Stimulated activated CD4-positive, alpha-beta T cell treated with anti-CD3 and anti-CD28 coated beads, TNF-alpha, amount 100 ng/mL, for 48 hours (primary cell): ENCODE data around the gene FBXO9.

Source experiments
- DNase-seq, 3 donors: peaks; one replicate each; pipeline ENCODE4 v3.0.0-alpha.2; 2020; ENCODE audit warnings: low read depth in 3 of 3

The FBXO9 gene

DNA sequence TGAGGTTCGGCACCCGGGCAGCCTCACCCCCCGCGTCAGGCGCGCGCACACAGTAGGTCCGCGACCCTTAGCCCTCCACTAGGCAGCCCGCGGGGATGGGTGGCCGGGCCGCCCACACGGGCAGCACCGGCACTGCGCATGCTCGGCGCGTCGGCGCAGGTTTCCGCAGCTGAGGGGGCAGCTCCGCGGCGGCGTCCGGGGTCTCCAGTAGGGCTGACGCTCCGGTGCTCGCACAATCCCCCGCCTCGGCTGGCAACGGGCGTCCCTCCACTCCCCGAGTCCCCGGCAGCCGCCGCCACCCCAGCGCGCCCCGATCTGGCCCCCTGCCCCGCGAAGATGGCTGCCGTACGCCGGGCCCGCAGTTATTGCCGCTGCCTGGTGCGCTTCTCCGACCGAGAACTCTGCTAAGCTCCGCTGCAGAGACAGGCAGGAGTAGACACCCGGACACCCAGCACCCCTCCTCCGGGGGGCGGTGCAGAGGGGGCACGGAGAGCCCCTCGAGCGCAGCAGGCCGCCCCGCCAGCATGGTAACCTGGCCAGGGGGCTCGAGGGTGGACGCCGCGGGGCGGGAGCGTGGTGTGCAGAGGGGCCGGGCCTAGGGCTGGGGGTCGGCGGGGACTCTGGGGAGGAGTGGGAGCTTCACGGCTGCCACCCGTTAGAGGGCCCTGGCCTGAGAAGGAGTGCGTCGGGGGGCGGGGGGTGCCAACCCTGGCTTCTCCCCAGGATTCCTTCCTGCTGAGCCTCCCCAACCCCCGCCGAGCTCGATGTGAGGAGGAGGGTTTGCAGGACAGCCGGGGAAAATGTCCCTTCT lies at the start of gene FBXO9:
Gene FBXO9, plus strand, starts transcription at position 139 of the 811 bp plus-strand sequence. Its CDS starts 386 bp downstream, at position 525.
- DNase-seq, result peak; percentile 32 to 65 (median 49)

DNA sequence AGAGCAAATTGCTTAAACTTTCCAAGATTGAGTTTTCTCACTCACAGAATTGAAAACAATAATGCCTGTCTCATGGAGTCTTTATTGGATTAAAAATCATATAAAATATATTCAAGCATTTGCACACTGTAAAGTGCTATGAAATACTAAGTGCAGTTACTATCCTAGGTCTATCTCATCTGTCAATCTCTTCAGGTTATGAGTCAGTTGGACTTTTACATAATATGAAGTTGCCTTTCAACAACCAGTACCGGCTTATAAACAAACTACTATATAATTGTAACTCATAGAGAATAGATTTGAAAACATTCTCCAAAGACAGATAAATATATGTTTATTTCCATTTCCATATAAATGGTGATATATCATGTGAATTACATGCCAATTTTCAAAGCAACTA lies 49.7 kb upstream of the FBXO9 start:
- no peak for DNase-seq

DNA sequence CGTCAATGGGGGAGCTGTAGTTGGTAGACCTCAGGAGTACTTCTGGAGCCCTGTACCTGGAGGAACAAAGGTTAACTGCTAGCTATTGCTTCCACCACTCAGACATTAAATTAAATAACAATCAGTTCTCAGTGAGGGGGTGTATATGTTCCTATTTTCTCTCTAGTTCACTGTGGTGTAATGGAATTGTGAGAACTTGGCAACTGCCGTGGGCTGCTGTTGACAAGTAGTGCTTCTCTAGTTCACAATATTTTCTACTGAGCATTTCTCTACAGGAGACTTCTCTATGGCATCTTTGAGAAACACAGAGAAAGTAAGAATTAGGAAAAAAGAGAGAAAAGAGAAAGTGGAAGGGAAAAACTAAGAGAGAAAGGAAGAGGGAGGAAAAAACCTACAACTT lies 46.8 kb upstream of the FBXO9 start:
- DNase-seq, result no peak

DNA sequence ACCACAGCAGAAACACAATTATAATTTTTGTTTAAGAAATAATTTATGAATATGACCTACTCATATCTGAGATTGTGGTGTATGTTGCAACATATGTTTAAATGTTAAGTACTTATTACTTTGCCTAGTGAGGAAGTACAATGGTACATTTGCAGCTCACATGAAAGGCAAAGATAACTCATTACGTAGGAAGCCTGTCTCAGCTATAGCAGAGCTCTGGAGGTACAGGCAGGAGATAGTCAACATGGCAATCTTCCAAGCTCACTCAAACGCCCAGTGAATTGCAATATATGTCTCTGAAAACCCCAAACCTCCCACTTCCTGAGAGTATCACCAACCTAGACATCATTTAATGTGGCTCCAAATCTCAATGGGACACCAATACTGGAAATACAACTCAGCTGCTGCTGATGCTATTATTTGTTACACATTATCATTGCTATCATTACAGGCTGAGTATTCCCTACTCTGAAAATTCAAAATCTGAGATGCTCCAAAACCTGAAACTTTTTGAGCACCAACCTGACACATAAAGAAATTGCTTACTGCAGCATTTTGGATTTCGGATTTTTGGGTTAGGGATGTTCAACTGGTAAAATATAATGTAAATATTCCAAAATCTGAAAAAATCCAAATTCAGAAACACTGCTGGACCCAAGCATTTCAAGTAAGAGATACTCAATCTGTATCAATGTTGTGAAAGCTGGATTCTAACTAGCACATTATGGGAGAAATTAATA lies 45.0 kb upstream of the FBXO9 start:
- no peak for DNase-seq

DNA sequence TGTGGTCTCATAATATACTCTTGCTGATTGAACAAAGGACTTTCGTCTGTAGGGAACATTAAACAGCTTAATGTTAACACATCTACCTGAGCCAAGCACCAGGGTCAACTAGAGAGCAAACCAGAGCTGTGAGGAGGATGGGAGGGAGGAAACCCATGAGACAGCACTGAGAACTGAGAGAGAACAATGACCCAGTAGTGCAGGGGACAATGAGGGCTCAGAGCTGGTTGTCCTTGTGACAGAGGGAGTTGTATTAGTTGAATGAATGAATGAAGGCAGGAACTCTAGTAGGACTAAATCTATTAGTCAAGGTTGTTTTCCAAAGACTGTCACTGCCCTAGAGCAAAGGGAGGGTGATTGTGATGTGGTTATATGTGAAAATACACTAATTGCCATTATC lies 41.9 kb upstream of the FBXO9 start:
- DNase-seq, result no peak

DNA sequence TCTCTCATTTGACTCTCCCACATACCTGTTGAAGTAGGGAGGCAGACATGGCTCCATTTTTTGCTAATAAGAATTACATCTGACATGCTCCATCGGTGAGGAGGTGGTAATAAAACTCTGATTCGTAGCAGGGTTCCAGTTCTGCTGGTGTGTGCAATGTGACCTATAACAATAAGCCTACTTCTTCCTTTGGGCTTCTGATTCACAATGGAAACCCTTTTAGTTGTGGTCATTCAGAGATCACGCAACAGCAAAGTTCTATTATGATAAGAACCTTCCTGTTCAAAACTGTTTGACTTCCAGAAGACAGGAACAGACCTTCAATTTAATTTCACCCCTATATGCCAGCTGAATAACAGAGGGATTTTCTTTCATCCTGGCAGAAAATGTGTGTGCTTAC lies 38.7 kb upstream of the FBXO9 start:
- no peak for DNase-seq

DNA sequence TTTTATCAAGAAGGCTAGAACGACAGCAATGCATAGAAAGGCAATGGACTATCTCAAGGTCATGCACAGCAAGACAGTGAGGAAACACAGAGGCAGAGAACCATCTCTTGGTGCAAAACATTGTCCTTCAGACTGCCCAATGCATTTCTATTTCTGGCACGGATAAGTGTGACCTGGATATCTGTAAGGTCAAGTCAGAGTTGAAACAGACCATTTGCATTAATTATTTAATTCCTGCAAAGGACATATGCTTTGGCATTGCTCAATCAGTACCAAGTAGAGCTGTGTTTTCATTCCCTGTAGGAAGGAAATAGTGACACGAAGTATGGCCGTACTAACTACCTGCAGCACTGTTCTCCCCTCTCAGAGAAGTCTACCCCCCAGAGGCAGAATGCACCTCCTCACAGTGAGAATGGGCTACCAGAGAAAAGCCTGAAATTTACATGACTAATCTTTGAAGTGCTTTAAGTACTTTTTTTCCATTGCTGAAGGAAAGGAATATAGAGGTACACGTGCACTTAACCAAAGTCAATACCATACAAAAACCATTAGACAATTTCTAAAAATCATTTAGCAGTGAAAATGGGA lies 38.0 kb upstream of the FBXO9 start:
- no peak for DNase-seq

DNA sequence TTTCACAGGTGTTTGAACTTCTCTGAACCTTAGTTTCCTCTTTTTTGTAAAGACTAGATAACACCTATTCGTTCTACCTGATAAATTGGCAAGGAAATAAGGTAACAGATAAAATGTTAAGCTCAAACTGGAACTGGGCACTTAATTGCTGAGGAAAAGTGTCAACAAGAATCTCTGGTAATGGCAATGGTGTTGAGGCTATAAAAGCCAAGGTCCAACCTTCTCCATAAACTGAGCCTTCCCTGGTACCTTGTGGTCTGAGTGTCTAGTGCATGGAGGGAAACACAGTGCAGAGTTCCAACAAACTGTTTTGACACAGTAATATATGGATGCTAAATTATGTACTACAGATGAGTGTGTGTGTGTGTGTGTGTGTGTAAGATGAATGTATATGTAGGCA lies 36.7 kb upstream of the FBXO9 start:
- DNase-seq, result no peak

DNA sequence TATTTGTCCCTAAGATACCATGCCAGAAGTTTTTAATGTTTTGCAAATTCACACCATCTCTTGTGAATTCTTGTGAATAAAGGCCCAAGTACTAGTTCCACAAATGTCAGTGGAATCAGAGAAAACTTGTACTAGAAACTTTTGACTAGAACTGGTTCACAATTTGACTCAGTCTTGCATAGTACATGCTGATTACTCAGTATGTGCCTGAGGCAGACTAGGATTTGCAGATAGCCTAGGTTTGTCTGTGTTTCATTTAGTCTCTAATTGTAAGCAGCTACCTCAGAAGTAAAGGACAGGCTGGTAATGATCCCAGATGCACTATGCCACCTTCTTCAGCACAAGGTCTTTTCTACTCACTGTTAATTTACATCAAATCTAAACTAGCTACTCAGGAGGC lies 35.9 kb upstream of the FBXO9 start:
- no peak for DNase-seq

DNA sequence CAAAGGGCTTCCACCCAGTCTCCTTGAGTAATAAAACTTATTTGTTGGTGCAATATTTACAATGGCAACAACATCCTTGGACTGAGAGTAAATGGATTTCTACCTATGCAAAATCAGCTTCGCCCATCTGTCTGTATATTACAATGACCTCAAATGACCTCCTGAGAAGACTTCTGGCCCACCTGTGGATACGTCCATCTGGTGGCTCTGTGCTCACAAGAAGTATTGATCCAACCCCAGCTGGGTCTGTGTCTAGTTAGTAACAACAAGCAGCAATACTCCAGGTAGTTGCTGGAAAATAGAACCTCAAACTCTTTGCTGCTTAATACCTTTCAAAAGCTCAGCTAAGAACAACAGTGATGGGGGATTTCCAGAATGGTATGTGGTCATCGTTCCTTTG lies 35.4 kb upstream of the FBXO9 start:
- DNase-seq, result no peak

DNA sequence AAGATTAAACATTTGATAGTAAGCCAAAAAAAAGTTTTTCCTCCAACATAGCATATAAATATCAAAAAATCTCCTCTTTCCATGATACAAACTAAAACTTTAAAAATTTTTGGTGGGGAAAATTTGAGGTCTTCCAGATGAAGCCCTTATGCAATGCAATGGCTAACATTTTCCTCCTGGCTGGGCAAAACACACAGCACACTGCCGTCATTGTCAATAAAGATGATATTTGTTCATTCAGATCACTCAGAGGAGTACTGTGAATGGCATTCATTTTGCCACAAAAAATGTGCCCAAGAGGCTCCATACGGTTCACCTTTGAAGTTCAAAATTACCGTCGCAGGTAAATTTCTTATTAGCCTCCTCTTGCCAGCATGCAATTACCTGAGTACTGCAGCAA lies 33.9 kb upstream of the FBXO9 start:
- no peak for DNase-seq

DNA sequence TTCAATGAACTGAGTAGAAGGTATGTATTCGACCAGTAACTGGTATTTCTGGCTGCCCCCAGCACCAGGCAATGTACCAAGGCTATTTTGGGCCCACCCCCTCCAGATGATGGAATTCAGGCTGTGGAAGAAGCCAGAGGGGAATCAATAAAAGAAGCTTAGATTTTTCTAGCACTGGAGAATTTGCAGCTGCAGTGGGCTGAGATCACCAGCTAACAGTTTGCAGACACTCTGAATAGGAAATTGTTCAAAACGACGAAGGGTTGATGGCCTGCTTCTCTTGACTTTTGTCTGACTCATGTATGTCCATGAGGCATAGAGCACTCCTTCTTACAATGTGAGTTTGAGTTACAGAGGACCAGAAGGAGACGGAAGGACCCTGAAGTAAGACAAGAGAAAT lies 32.4 kb upstream of the FBXO9 start:
- DNase-seq, result no peak

DNA sequence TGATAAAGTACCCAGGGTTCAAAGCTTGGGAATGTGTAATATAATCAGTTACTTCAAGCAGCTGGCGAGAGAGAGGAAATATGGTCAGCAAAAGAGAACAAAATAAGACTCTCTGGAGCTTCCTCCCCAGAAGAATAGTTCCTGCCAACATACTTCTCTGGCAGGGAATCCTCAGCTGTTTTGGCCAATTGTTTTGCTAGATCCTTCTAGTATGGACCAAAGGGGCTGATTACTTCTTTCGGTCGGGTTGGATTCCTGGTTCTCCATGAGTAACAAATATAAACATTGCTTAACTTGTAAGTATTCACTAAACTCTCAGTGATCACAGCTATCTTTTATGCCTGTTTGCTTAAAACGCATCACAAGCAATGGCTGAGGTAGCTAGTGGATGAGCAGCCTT lies 31.4 kb upstream of the FBXO9 start:
- no peak for DNase-seq

DNA sequence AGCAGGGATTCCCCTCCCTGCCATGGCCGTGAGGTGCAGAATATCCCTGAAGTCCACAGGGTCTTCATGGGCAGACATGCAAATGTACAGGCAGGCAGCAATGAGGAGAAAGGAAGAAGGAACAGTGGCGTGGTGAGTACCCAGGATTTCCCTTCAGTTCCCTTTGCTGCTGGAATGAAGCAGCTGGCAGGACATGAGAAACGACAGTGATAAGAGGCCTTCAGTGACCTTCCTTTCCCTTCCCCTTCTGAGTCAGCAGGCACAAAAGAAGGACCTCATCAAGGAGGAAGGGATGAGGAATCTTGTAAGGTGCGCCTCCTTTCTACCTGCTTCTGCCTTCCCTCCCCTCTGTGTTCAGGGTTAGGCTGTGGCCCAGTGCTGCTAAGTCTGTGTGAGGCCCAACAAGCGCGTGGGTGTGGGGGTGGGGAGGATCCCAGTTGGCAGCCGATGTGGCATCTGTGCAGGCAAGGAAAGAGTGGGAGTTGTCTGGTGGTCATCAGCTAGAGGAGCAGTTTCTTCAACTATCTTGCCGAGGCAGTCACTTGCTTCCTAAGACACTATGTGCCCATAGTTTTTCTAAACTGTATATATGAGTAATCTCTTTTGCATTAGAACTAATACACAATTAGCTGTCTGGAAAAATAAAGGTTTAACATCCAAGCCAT lies 29.5 kb upstream of the FBXO9 start:
- DNase-seq, result no peak

DNA sequence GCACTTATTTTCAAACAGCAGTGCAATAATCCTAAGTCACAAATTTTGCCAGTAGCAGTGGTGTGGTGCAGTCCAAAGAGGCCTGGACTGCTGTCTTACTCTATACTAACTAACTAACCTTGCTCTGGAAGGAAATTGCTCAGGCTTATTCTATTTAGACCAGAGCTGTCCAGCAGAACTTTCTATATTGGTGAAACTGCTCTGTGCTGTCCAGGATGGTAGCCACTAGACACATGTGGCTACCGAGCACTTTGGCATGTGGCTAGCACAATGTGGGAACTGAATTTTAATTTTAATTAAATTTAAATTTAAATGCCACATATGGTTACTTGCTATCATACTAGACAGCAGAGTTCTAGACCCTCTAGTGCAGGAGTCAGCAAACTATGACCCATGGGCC lies 27.1 kb upstream of the FBXO9 start:
- DNase-seq, result no peak

DNA sequence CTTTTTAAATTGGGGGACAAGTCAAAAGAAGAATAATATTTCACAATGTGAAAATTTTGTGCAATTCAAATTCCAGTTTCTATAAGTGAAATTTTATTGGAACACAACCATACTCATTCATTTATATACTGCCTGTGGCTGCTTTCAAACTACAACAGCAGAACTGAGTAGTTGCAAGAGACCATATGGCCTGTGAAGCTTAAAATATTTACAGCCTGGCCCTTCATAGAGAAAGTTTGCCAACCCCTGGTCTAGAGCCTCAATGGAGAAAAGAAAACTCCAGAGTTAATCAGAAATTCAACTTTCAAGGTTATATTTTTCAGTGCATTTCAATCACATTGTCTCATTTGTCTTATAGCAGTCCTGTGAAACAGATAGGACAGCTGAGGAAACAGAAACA lies 26.6 kb upstream of the FBXO9 start:
- no peak for DNase-seq

DNA sequence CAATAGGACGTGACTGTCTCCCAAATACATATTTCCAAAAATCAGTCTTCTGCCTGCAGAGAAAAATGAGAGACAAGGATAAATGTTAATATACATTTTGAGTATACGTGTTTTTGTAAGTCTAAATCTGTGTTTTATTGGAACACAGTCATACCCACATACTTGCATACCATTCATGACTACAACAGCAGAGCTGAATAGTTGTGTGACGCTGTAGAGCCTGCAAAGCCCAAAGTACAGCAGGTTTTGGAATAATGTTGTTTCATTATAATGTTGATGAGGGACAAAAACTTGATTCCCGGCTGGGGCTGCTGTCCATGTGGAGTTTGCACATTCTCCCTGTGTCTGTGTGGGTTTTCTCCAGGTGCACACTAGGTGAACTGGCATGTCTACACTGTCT lies 23.8 kb upstream of the FBXO9 start:
- DNase-seq, result no peak

DNA sequence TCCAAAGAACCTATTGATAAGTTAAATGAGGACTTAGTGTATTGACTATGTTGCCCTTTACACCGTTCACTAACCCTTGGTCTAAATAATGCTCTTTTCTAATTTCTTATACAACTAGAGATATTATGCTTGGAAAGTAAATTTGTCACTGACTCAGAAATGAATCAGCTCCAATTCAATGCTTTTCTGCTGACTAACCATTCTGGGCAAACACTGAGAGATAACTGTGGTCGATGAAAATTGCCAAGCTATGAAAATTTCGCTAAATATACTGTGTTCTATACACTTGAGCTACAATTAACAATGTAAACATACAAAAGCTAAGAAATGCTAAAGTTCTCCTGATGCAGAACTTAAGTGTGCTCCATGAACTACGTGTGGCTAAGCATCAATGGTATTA lies 23.1 kb upstream of the FBXO9 start:
- no peak for DNase-seq

DNA sequence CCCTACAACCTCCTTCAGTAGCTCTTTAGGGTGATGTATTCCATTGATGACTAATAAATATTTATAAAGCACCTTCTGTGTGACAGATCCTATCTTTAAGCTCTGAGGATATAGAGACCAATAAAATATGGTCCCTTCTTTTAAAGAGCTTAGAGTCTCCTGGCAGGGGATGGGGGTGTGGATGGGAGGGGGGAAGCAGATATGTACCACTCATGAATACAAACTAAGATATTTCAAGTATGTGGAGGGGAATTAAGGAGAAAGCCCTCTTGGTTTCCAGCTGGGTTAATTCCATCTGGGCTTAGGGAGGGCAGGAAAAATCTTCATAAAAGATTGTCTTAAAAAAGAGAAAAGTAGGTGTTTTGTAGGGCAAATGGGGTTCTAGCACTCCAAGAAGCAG lies 21.6 kb upstream of the FBXO9 start:
- no peak for DNase-seq

DNA sequence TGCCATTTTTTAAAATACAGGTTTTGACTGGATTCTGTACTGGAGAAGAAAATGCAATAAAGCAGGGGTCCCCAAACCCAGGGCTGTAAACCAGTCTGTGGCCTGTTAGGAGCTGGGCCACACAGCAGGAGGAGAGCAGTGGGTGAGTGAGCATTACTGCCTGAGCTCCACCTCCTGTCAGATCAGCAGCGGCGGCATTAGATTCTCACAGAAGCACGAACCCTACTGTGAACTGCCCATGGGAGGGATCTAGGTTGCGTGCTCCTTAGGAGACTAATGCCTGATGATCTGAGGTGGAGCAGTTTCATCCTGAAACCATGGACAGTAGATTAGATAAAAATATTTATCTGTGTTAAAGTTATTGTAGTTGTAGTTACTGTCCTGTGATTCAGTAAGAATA lies 21.1 kb upstream of the FBXO9 start:
- DNase-seq, result no peak

DNA sequence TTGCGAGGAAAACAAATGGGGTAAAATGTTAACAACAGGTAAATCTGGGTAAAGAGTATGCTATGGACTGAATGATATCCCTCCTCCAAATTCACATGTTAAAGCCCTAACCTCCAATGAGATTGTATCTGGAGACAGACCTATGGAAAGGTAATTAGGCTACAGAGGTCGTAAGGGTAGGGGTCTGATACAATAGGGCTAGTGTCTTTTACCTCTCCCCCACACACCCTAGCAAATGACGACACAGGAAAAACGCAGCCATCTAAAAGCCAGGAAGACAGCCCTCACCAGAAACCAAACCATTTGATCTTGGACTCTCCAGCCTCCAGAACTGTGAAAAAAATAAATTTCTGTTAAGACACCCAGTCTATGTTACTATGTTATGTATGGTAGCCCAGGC lies 20.6 kb upstream of the FBXO9 start:
- no peak for DNase-seq

DNA sequence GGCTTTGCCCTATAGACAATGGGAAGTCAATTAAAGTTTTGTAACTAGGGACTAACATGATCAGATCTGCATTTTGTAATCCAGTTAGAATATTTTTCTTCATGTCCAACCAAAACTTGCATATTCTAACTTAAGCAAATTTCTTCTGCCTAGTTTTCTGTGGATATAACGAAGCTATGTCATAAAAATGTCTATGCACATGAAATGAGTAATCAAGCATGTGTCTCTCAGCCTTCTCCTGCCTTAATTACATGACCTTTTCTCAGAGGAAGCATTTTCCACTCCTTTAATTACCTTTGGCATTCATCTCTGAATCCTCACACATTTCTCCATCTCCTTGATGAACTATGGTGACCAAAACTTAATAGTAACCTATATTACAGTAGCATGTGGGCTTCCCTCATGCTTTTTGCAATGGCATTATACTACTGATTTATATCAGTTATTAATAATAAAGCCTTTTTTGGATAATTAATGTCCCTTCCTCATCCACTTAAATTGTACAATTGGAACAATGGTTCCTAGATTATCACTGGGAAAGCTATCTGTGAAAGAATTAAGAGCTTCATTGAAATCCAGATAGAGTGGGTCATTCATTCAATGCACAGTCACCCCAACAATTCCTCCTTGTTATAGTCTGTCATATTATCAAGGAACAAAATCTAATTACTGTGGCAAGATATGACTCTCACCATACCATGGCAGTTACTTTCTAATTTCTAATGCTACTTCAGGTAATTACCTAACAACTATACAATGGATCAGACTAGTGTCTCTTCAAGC lies 19.1 kb upstream of the FBXO9 start:
- DNase-seq, result no peak
